ENCODE results near the gene COL1A2.

The COL1A2 gene

DNA sequence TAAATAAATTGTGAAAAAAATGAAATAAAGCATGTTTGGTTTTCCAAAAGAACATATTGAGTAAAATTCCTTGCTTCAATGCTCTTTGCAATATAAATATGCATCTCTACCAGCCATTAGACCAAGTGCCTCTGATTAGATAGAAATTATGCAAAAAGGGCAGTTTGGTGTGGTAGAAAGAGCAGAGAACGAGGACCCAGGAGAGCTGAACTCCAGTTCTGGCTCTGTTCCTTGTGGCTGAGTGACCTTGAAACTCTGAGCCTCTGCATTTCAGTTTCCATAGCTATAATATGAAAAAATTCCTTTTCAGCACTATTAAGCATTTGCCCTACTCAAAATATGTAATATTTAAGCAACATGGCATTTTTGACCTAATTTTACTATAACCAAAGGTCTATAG lies 36.5 kb downstream of the COL1A2 start:
- no peak overlapping the region for H3K27ac ChIP-seq
- H3K4me3 ChIP-seq, result no peak overlapping the region
- DNase-seq (ENCODE audit: low spot score), result no peak
- TF ChIP-seq, protein P1, sequence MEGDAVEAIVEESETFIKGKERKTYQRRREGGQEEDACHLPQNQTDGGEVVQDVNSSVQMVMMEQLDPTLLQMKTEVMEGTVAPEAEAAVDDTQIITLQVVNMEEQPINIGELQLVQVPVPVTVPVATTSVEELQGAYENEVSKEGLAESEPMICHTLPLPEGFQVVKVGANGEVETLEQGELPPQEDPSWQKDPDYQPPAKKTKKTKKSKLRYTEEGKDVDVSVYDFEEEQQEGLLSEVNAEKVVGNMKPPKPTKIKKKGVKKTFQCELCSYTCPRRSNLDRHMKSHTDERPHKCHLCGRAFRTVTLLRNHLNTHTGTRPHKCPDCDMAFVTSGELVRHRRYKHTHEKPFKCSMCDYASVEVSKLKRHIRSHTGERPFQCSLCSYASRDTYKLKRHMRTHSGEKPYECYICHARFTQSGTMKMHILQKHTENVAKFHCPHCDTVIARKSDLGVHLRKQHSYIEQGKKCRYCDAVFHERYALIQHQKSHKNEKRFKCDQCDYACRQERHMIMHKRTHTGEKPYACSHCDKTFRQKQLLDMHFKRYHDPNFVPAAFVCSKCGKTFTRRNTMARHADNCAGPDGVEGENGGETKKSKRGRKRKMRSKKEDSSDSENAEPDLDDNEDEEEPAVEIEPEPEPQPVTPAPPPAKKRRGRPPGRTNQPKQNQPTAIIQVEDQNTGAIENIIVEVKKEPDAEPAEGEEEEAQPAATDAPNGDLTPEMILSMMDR (IDR thresholded peaks at IDR 0.05), result no peak

DNA sequence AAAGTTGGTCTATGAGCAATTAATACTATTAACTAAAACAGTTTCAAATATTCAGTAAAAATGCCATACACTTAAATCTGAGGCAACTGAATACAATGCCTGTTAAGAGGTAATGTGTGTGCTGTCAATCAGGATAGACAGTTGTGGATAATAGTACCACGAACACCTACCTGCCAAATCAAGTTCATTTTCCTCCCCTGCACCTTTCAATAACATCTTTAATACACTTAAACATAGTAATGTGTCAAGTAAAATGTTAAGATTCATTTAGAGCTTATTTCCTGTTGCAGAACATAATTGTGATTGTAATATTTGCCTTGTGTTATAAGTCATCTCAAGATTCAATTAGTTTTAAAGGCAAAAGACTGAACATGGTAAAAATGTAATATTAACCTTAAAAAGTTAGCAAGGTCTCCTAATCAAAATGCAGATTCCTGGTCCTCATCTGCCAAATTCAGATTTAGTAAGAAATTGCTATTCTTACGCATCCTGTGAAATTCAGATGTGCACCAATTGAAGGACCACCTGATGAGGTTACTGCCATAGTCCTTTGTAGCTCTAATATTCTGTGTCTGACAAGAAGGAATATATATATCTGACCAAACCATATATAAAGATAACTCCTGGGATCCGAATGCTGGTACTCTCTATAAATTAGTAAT lies 37.1 kb downstream of the COL1A2 start:
- TF ChIP-seq, protein P1 (IDR thresholded peaks at IDR 0.05), result no peak
- no peak overlapping the region for H3K4me3 ChIP-seq
- no peak for DNase-seq (ENCODE audit: low spot score)

DNA sequence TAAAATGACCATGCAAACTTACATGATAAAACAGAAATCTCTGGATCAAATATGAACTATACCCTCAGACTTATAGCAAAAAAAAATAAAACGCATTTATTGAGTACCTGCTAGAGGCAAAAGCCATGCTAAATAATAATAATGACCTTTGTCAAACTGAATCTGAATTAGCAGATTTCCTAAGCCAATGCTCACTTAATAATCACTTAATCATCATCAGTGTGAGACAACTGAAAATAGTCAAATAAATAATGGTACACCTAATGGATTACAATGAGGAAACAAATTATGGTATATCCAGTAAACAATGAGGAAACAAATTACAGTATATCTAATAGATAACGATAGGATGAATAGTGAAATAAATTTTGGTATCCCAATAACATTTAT lies 37.6 kb downstream of the COL1A2 start:
- Histone ChIP-seq H3K4me3 (no peak overlapping the region), H3K27ac (no peak overlapping the region)
- TF ChIP-seq, protein P1 (IDR thresholded peaks at IDR 0.05), result no peak
- DNase-seq (ENCODE audit: low spot score), result no peak

More for the DNA sequence above, 37.1 kb downstream of the COL1A2 start:
- H3K27ac ChIP-seq, result no peak overlapping the region

DNA sequence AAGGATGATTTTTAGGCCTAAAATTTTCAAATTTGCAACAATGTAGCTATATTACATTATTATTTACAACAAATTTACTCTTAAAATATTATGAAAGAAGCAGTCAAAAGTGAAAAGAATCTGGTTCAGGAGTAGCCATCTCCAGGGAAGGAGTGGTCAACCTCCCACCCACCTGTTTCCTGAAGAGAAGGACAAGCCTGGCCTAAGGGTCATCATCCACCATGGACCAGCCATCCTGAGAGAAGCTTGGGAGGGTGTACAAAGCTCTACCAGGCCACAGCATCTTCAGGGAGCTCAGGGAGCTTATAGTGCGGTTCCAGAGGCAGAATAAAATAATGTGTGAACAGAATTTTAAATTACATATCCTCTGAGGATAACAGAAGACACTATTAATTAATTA lies 38.1 kb downstream of the COL1A2 start:
- TF ChIP-seq, protein P1 (IDR thresholded peaks at IDR 0.05), result no peak
- H3K27ac ChIP-seq, result no peak overlapping the region
- H3K4me3 ChIP-seq, result no peak overlapping the region
- no peak for DNase-seq (ENCODE audit: low spot score)

DNA sequence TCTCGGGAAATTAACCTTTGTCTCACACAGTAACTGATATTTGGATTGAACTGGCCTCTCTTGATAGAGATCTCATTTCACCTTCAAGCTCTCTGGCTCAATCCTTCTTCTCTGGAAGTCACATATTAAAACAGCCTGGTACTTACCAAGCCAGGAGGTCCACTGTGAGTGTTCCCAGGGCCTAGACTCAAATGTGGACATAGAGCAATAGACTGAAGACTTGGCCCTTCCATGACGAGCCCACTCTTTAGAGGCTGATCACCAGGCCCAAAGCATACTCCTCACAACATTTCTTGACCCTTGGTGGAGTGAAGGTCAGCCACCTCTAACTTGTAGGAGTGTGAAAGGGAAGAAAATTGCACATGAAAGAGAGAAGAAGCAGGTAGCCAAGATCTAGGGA lies 38.5 kb downstream of the COL1A2 start:
- Histone ChIP-seq H3K4me3 (no peak overlapping the region), H3K27ac (no peak overlapping the region)
- TF ChIP-seq, protein P1 (IDR thresholded peaks at IDR 0.05), result no peak
- DNase-seq (ENCODE audit: low spot score), result no peak

DNA sequence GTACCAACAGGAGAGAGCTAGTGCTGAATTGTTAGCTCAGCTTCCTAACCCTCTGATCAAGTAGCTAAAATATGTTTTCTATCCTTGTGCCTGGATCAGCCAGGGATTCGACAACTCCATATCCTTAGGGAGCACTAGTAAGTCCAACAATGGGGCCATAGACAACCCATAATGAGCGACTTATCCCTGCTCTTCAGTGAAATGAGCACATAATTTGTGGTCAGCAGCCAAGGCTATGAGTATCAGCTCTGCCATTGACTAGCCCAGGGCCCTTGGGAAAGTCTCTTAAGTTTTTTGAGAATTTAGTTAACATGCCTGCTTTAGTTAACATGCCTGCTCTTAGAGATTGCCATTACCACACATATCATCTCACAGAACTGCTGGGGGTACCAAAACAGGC lies 39.3 kb downstream of the COL1A2 start:
- no peak overlapping the region for H3K27ac ChIP-seq
- no peak overlapping the region for H3K4me3 ChIP-seq
- DNase-seq (ENCODE audit: low spot score), result no peak
- TF ChIP-seq, protein P1 (IDR thresholded peaks at IDR 0.05), result no peak

DNA sequence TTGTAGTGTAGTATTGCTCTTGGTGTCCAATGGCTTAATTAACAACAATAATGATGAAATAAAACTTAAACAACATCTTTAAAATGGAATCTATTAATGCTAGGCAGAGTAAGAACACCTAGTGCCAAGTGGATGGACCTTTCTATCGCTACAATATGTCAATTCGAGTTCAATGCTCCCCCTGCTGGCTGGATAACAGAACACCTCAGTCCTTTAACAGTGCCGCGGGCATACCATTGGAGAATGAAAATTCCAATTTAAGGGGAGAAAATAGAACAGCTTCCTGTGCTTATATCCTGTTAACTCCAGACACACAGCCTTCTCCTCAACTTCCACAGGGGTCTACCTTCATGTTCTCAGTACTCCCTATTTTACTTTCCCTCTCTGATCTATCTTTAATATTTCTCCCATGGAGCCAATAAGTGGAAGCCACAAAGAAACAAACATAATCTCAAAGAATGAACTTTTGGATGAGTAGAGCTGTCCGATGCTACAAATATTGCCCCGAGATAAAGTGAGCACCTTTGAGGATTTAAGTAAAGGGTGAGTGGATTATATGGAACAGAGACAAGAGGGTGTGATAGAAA lies 41.4 kb downstream of the COL1A2 start:
- DNase-seq (ENCODE audit: low spot score), result no peak
- TF ChIP-seq, protein P1 (IDR thresholded peaks at IDR 0.05), result peak; percentile 54
- H3K4me3 ChIP-seq, result no peak overlapping the region
- H3K27ac ChIP-seq, result no peak overlapping the region
